Embryonic facial prominence (tissue), 1 donor: ENCODE results near the gene SEPSECS.

Experiments
- DNase-seq: peaks from one replicate; pipeline ENCODE4 v3.0.0-alpha.2; 2016; ENCODE audit errors: extremely low spot score

Gene SEPSECS

DNA sequence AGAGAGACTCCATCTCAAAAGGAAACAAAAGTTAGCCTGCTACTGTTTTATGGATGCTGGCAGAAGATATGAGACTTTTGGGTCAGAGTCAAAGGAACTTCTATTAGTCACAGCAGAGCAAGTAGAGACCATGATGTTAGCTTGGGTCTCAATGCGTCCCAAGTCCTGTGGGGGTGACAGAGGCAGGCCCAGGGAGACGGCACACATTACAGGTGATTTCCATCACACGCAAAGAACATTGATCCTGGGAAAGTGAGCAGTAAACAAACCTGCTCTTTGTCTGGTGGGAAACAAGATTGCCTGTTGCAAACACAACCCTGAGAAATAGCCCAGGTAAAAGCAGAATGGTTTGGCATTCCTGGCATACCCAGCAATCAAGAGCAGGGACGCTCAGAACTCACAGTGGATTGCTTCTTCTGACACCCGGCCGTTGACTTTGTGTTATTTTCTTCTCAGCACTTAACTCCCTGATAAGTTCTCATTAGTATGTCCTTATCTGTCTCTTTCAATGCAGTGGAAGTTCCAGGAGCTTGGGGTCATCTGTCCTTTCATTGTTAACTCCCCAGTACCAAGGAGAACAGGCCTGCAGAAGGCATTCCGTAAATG, 78.3 kb downstream of the SEPSECS start:
- no peak for DNase-seq

DNA sequence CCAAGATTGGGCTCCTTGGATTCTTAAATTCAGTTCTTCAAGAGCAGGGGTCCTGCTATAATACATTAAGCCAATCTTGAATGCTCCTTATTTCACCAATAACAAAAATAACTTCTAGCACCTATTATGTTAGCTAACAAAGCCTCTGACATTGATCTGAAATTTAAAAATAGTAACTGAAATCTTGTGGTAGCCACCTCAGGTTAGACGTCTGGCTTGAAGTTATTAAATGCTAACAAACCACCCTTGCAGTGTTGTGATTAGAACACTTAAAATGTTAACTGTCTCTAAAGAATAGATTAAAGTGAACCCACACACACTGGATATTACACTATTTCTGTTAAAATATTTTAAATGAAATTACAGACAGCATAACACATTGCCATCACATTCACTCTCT, 79.7 kb downstream of the SEPSECS start:
- DNase-seq = no peak

DNA sequence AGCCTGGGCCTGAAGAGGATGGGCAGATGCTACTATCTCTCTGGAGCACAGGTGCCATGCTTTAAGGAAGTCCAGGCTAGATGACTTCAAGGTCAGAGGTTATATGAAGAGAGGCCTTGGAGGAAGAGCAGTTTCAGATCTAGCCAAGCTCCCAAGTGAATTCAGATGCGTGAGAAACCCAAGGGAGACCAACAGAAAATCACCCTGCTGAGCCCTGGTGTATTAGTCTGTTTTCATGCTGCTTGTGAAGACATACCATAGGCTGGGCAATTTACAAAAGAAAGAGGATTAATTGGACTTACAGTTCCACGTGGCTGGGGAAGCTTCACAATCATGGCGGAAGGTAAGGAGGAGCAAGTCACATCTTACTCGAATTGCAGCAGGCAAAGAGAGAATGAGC, 81.7 kb downstream of the SEPSECS start:
- no peak for DNase-seq

DNA sequence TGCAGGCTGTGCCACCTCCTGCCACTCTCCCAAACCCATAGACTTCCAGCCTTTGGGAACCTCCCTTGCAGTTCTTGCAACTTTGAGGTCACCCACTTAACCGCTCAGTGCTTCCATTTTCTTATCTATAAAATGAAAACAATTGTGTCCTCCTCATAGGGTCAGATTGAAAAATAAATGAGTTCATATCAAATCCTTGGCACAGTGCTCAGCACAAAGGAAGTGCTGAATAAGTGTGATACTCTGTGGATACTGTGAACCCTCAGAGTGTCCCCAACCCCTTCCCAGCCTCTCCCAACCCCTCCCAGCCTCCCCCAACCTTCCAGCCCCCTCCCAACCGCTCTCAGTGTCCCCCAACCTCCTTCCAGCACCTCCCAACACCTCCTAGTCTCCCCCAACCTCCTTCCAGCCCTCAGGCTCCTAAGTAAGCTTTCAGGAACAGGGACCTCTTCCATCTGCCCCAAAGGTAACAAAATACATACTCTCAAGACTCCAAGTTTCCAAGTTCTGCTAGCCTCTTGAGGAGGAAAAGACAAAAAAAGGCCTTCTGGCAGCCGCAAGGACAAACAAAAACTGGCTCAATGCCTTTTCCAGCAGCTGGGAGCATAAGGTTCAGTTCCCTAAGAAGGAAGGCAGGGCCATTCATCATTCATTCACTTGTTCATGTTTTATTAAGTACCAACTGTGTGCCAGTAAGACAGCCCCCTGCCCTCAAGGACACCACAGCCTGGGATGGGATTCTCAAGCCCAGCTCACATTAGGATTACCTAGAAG, 83.4 kb downstream of the SEPSECS start:
- DNase-seq = no peak

DNA sequence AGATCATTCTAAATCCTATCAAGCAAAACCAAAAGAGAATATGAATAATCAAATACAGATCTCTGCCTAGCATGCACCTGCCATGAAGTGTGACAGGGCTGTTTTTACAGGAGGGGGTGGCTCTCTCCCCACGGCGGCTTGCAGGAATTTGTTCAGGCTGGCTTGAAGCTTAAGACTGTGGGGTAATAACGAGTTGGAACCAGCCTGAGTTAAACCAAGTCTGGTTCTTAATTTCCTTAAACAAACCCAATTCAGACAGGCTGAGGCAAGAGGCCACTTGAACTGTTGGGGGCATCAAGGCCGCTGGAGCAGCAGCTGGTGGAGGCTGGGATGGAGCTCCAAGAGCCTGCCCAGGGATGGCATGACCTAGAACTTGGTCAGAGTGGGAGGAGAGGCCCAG, 84.4 kb downstream of the SEPSECS start:
- no peak for DNase-seq

DNA sequence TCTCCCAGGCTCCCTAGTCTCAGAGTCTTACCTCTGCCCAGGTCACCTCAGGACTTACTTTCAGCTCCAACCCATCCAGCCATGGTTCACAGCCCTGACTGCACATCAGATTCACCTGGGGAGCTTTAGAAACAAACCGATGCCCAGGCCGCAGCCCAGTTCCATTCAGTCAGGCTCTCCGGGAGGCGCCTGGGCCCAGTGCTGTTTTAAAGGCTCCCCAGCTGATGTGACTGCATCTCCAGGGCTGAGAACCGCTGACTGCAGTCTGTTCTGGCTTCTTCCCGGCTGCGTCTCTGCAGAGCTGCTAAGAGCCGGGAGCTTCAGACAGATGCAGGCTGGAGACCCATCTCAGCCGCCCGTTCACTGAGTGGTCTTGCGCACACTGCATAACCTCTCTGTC, 85.1 kb downstream of the SEPSECS start:
- no peak for DNase-seq

- no peak for DNase-seq
Observed at GRCh38 chr4:25070545-25070944, 89.7 kb downstream of the SEPSECS start.
